Measurements from ENCODE around the gene NT5E. TPM values are rescaled to one million over a fixed set of nuclear protein-coding genes. Genes with fewer than 3 reads are reported as not detected.

NT5E gene
- total RNA-seq, 2 experiments from 2014 or later: 3.8 to 4.9 TPM

DNA sequence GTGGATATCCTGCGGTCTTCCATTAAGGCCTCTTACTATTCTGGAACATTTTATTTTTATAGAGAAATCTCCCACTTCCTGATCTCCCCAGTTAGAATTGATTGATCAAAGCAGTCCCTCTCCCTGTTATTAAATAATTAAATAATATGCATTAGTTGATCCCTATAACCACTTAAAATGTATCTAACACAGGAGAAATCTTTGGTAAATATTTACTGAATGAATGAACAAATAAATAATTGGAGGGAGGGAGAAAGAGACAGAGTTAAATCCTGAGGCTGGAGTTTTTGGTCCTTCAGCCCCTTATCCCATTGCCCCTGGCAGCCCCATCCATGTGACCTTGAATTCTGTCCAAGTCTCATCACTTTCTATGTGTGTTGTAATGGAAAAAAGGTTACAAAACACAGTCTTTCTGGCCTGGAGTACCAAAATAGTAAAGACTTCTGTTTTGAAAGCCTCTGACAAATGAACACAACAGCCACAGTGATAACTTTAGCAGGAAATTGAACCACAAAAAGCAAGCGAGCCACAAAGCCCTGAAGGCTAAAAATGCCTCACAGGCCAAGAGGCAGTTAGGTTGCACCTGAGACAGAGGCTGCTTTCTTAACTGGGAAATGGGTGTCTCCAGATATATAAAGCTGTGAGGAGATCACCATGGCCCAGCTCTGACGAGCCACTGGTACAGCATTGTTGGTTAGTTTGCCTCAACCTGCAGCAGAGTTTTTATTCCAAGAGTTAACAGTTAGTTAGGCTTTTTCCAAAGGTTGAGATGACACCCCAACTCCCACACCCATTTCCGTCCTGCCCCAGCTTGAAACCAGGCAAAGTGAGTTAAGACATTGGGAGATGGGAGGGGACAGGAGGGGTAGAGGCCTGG is 11.3 kb downstream of the NT5E start:
- Mint-ChIP-seq H3K36me3 (ENCODE audit: low read depth) (no peaks in the 10 kb centered on the region), H3K27ac (peak overlapping the region; percentile 88), H3K9me3 (ENCODE audit: low read depth) (no peaks in the 10 kb centered on the region), H3K4me3 (peak overlapping the region; percentile 21), H3K27me3 (peaks cover 5% of the 10 kb centered on the region), H3K4me1 (peaks cover 89% of the 10 kb centered on the region)
- intact Hi-C loops (cut with DNase I, micrococcal nuclease): loop anchor here (1.0 to 5.0 kb wide), 3 partner anchors 11 to 211 kb away; partner anchors contain the start of genes NT5E (in 1 of the 2) and SNX14 (in 1 of the 2)
- POLR2A ChIA-PET: interaction anchor here (0.6 to 1.1 kb wide), 2 partner anchors 11 to 113 kb away, joined by 3 to 5 read pairs; partner anchors contain the start of gene NT5E
- ATAC-seq (peak; percentile 31), DNase-seq (peak; percentile 66)
- CTCF ChIA-PET: interaction anchor here (0.7 to 2.1 kb wide), 6 partner anchors 7 to 233 kb away, joined by 3 to 9 read pairs (median 4); partner anchors contain the start of gene NT5E

DNA sequence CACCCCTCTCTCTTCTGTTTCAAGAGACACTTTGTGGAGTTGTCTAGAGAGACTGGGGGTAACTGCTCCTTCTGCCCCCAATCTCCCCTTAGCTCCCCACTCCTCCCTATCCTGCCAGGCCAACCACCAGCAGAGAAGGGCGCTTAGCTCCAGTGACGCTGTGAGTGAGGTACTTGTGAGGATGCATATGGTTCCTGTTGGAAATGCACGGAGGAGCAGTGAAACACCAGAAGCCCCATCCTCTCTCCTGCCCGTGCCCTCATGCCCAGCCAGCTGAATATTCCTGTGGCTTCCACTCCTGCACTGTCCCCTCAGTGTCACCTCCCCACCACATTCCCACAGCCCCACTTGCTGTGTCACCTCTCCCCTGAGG is 11.9 kb downstream of the NT5E start:
- peak overlapping the region; percentile 88 for H3K27ac Mint-ChIP-seq
- ChIA-PET CTCF (interaction anchor here (0.7 to 2.1 kb wide), 5 partner anchors 9 to 232 kb away, joined by 3 to 9 read pairs (median 5); partner anchors contain the start of gene NT5E), POLR2A (interaction anchor here (0.6 to 1.1 kb wide), 3 partner anchors 11 to 114 kb away, joined by 3 to 5 read pairs (median 3); partner anchors contain the start of gene NT5E)
- DNase-seq (no peak), ATAC-seq (no peak)
- H3K27me3 Mint-ChIP-seq: peaks cover 2% of the 10 kb centered on the region
- H3K4me3 Mint-ChIP-seq: peak overlapping the region; percentile 21
- H3K4me1 Mint-ChIP-seq: peaks cover 92% of the 10 kb centered on the region
- intact Hi-C loops (cut with DNase I, micrococcal nuclease): loop anchor here (1.0 to 5.0 kb wide), 3 partner anchors 11 to 211 kb away; partner anchors contain the start of genes NT5E (in 1 of the 2) and SNX14 (in 1 of the 2)
- no peaks in the 10 kb centered on the region for H3K9me3 Mint-ChIP-seq (ENCODE audit: low read depth)
- H3K36me3 Mint-ChIP-seq (ENCODE audit: low read depth): no peaks in the 10 kb centered on the region

- POLR2A ChIA-PET: interaction anchor here (2.6 kb wide), 1 partner anchor 13 kb away, joined by 13 read pairs; the partner anchor contains the start of gene NT5E
- Mint-ChIP-seq H3K4me1 (peaks cover 86% of the 10 kb centered on the region), H3K36me3 (ENCODE audit: low read depth) (no peaks in the 10 kb centered on the region), H3K9me3 (ENCODE audit: low read depth) (no peaks in the 10 kb centered on the region), H3K27ac (peak overlapping the region; percentile 63), H3K27me3 (peaks cover 2% of the 10 kb centered on the region), H3K4me3 (no peak overlapping the region)
- CTCF ChIA-PET: interaction anchor here (1.0 to 3.0 kb wide), 6 partner anchors 10 to 107 kb away, joined by 3 to 17 read pairs (median 8); partner anchors contain the start of gene NT5E
- no peak for DNase-seq
- intact Hi-C loops (cut with DNase I, micrococcal nuclease): loop anchor here in 1 of 2 experiments (5.0 kb wide), 2 partner anchors 130 to 210 kb away; partner anchors contain the start of gene SNX14
- ATAC-seq: no peak
These were observed 12.8 kb downstream of the NT5E start for GRCh38 chr6:85462673-85463072.

- Mint-ChIP-seq H3K9me3 (ENCODE audit: low read depth) (no peaks in the 10 kb centered on the region), H3K36me3 (ENCODE audit: low read depth) (no peaks in the 10 kb centered on the region), H3K4me3 (peak overlapping the region; percentile 46), H3K27ac (peak overlapping the region; percentile 93), H3K4me1 (peaks cover 80% of the 10 kb centered on the region), H3K27me3 (peaks cover 4% of the 10 kb centered on the region)
- ChIA-PET CTCF (interaction anchor here (0.6 to 3.0 kb wide), 9 partner anchors 10 to 692 kb away, joined by 3 to 17 read pairs (median 4); partner anchors contain the start of gene NT5E), POLR2A (interaction anchor here (0.6 to 2.6 kb wide), 2 partner anchors 14 to 33 kb away, joined by 13 read pairs; partner anchors contain the start of gene NT5E)
- DNase-seq (no peak), ATAC-seq (no peak)
- intact Hi-C loops (cut with DNase I, micrococcal nuclease): loop anchor here (1.0 to 5.0 kb wide), 9 partner anchors 13 to 215 kb away; partner anchors contain the start of genes SNX14 (in 2 of the 2) and NT5E (in 1 of the 2)
These were observed 13.9 kb downstream of the NT5E start for GRCh38 chr6:85463621-85464259.

DNA sequence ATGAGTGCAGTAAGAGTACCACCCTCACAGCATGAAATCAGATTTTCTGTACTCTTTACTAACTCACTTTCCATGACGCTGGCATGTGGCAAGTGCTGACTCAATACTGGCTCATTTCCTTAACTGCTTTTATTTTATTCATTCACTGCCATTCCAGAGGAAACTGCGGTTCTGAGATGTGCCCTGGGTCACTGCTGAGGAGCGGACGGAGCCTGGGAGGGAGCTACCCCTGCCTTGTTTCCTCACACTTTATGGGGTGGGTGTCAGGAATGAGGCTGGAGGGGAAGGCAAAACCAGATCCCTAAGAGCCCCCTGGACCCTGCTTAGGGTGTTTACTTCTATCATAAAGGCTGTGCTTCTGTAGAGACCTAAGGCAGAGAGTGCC is 14.4 kb downstream of the NT5E start:
- ATAC-seq (peak; percentile 42), DNase-seq (peak; percentile 78)
- POLR2A ChIA-PET: interaction anchor here (0.5 to 2.6 kb wide), 4 partner anchors 14 to 104 kb away, joined by 3 to 13 read pairs (median 8); partner anchors contain the start of gene NT5E
- Mint-ChIP-seq H3K4me3 (peak overlapping the region; percentile 46), H3K9me3 (ENCODE audit: low read depth) (no peaks in the 10 kb centered on the region), H3K27ac (peak overlapping the region; percentile 93), H3K27me3 (peaks cover 4% of the 10 kb centered on the region), H3K36me3 (ENCODE audit: low read depth) (no peaks in the 10 kb centered on the region), H3K4me1 (peaks cover 77% of the 10 kb centered on the region)
- CTCF ChIA-PET: interaction anchor here (0.8 to 3.0 kb wide), 6 partner anchors 10 to 31 kb away, joined by 3 to 17 read pairs (median 4); partner anchors contain the start of gene NT5E
- intact Hi-C loops (cut with DNase I, micrococcal nuclease): loop anchor here (1.0 to 5.0 kb wide), 9 partner anchors 14 to 215 kb away; partner anchors contain the start of genes SNX14 (in 2 of the 2) and NT5E (in 1 of the 2)

GRCh38 chr6:85464722-85465150 is 14.9 kb downstream of the NT5E start:
- ChIA-PET CTCF (interaction anchor here (1.0 to 3.0 kb wide), 4 partner anchors 15 to 31 kb away, joined by 3 to 17 read pairs (median 8); partner anchors contain the start of gene NT5E), POLR2A (interaction anchor here (0.5 to 2.6 kb wide), 3 partner anchors 15 to 105 kb away, joined by 3 to 13 read pairs (median 4); partner anchors contain the start of gene NT5E)

GRCh38 chr6:85465762-85466161 is 15.9 kb downstream of the NT5E start:
- ATAC-seq (no peak), DNase-seq (no peak)
- no peaks in the 10 kb centered on the region for H3K36me3 Mint-ChIP-seq (ENCODE audit: low read depth)
- peak overlapping the region; percentile 93 for H3K27ac Mint-ChIP-seq
- peaks cover 4% of the 10 kb centered on the region for H3K27me3 Mint-ChIP-seq
- ChIA-PET CTCF (interaction anchor here (0.8 to 1.0 kb wide), 2 partner anchors 11 to 17 kb away, joined by 3 read pairs; no protein-coding TSS in a partner anchor), POLR2A (no interaction called here)
- peaks cover 65% of the 10 kb centered on the region for H3K4me1 Mint-ChIP-seq
- no peak overlapping the region for H3K4me3 Mint-ChIP-seq
- H3K9me3 Mint-ChIP-seq (ENCODE audit: low read depth): no peaks in the 10 kb centered on the region
- intact Hi-C loops (cut with DNase I, micrococcal nuclease): loop anchor here (1.0 to 2.0 kb wide), 5 partner anchors 18 to 213 kb away; partner anchors contain the start of gene SNX14 (in 1 of the 2)

More at GRCh38 chr6:85464722-85465150, 14.9 kb downstream of the NT5E start:
- Mint-ChIP-seq H3K27ac (peak overlapping the region; percentile 93), H3K4me3 (peak overlapping the region; percentile 46), H3K9me3 (ENCODE audit: low read depth) (no peaks in the 10 kb centered on the region), H3K4me1 (peaks cover 72% of the 10 kb centered on the region), H3K36me3 (ENCODE audit: low read depth) (no peaks in the 10 kb centered on the region), H3K27me3 (peaks cover 4% of the 10 kb centered on the region)
- peak; percentile 69 for DNase-seq
- intact Hi-C loops (cut with DNase I, micrococcal nuclease): loop anchor here (1.0 to 5.0 kb wide), 11 partner anchors 14 to 214 kb away; partner anchors contain the start of genes SNX14 (in 2 of the 2) and NT5E (in 1 of the 2)
- ATAC-seq: peak; percentile 81

GRCh38 chr6:85468326-85468725 is 18.4 kb downstream of the NT5E start:
- ATAC-seq: no peak
- Mint-ChIP-seq H3K27me3 (peaks cover 2% of the 10 kb centered on the region), H3K27ac (no peak overlapping the region), H3K4me3 (no peak overlapping the region), H3K36me3 (ENCODE audit: low read depth) (no peaks in the 10 kb centered on the region), H3K4me1 (peaks cover 40% of the 10 kb centered on the region), H3K9me3 (ENCODE audit: low read depth) (no peaks in the 10 kb centered on the region)
- DNase-seq: no peak
- intact Hi-C loops (cut with DNase I, micrococcal nuclease): no loop called here
- POLR2A ChIA-PET: no interaction called here
- CTCF ChIA-PET: interaction anchor here (0.5 to 3.1 kb wide), 4 partner anchors 8 to 111 kb away, joined by 3 to 17 read pairs (median 4); no protein-coding TSS in a partner anchor

GRCh38 chr6:85469276-85470022 is 19.6 kb downstream of the NT5E start:
- ChIA-PET CTCF (interaction anchor here (3.1 kb wide), 1 partner anchor 14 kb away, joined by 17 read pairs; no protein-coding TSS in a partner anchor), POLR2A (no interaction called here)
- no peak overlapping the region for H3K4me3 Mint-ChIP-seq

DNA sequence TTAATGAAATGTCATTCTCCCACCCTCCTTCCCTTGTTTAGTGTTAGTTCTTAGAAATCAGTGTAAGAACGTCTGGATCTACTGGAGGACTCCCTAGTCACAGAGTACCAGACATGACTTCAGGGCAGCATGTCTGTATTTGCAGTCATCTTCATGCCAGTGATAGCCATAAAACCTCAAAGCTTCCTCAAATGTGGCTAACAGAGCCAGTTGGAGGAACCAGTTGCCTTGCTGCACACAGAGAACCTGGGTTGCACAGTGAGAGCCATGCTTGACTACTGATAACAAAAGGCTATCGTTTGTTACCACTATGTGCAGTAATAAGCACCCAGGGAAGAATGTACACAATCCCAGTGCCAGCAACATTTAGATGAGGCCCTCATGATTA is 20.1 kb downstream of the NT5E start:
- ATAC-seq (no peak), DNase-seq (no peak)
- POLR2A ChIA-PET: no interaction called here
- intact Hi-C loops (cut with DNase I, micrococcal nuclease): no loop called here
- CTCF ChIA-PET: interaction anchor here (3.1 kb wide), 1 partner anchor 13 kb away, joined by 17 read pairs; no protein-coding TSS in a partner anchor
- Mint-ChIP-seq H3K27me3 (peaks cover 2% of the 10 kb centered on the region), H3K36me3 (ENCODE audit: low read depth) (no peaks in the 10 kb centered on the region), H3K4me1 (peaks cover 23% of the 10 kb centered on the region), H3K4me3 (no peak overlapping the region), H3K27ac (no peak overlapping the region), H3K9me3 (ENCODE audit: low read depth) (no peaks in the 10 kb centered on the region)

More at GRCh38 chr6:85469276-85470022, 19.6 kb downstream of the NT5E start:
- no peak overlapping the region for H3K27ac Mint-ChIP-seq
- no peaks in the 10 kb centered on the region for H3K9me3 Mint-ChIP-seq (ENCODE audit: low read depth)
- H3K27me3 Mint-ChIP-seq: peaks cover 2% of the 10 kb centered on the region
- intact Hi-C loops (cut with DNase I, micrococcal nuclease): no loop called here
- DNase-seq (no peak), ATAC-seq (no peak)
- H3K36me3 Mint-ChIP-seq (ENCODE audit: low read depth): no peaks in the 10 kb centered on the region
- peaks cover 28% of the 10 kb centered on the region for H3K4me1 Mint-ChIP-seq
